AG09319 (cell line): ENCODE results near the gene MYZAP.

Experiments used
- DNase-seq: peaks from one replicate; pipeline ENCODE4 v3.0.0-alpha.2; 2010; ENCODE audit warnings: low read depth; ENCODE audit errors: extremely low read depth
- CTCF ChIP-seq: IDR thresholded peaks from 2 replicates; pipeline ENCODE4 v1.5.1; 2011; ENCODE audit warnings: low read depth, mild to moderate bottlenecking, inconsistent platforms, low read length, moderate library complexity

The MYZAP gene

GRCh38 chr15:57570994-57571393 lies 20.7 kb upstream of the MYZAP start:
- no peak for TF ChIP-seq CTCF
- no peak for DNase-seq

GRCh38 chr15:57571725-57572124 lies 20.0 kb upstream of the MYZAP start:
- no peak for TF ChIP-seq CTCF
- DNase-seq, result no peak

- no peak for TF ChIP-seq CTCF
- peak; percentile 56 for DNase-seq
These were observed 19.2 kb upstream of the MYZAP start for GRCh38 chr15:57572468-57572867.

GRCh38 chr15:57573151-57573550 lies 18.6 kb upstream of the MYZAP start:
- DNase-seq, result no peak
- no peak for TF ChIP-seq CTCF

GRCh38 chr15:57575363-57575762 lies 16.3 kb upstream of the MYZAP start:
- no peak for TF ChIP-seq CTCF
- DNase-seq, result no peak

DNA sequence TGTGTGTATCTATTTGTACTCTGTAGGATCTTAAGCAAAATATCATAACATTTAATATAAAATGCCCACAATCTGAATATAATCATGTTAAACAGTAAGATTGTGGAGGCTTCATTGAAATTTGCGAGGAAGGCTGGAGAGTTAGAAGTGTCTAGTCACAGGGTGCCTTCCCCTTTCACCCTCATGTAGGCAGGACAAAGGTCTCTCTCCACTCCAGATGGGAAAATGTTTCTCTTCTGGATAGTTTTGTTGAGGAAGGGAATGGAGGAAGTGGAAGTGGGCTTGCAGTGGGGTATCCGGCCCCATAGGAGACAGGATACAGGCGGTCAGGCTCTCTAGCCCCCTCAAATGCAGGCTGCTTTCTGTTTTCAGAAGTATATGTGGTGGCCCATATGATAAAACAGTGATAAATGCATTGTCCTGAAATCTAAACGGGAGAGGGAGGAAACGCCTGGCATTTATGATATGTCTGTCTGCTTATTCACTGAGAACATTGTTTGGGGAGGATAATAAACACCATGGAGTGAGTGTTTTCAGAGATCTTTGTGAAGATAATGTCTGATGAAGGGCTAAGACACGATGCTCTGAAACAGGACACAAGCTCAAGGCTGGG lies 13.3 kb upstream of the MYZAP start:
- TF ChIP-seq CTCF, result no peak
- DNase-seq, result no peak

DNA sequence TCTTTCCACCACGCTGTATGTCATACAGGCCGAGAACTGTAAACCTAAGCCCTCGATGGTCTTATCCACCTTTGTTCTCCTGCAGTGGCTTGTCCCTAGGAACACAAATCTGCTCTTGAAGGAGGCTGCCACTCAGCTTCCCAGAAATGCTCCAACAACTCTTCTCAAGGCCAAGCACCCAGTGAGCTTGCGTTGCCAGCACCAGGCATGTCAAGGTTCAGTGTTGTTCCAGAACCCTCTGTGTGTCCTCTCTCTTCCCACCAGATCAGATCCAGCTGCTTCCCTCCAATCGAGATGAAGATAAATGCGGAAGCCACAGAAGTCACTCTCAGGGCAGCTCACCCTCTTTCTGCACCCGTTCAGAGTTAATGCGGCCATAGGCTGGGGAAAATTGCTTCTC lies 11.3 kb upstream of the MYZAP start:
- no peak for DNase-seq
- TF ChIP-seq CTCF, result no peak
